Kidney epithelial cell (primary cell): ENCODE measurements around the gene NBEAL2. TPM values are rescaled to one million over a fixed set of nuclear protein-coding genes. Genes with fewer than 3 reads are reported as not detected.

ENCODE experiments used
- DNase-seq: peaks from one replicate; pipeline ENCODE4 v3.0.0-alpha.2; 2010; ENCODE audit warnings: low read depth
- H3K27me3 ChIP-seq: 2 replicates; pipeline ENCODE4 v1.6.0; 2011; ENCODE audit warnings: low read length; ENCODE audit not compliant: control insufficient read depth, insufficient read depth
- H3K36me3 ChIP-seq: 2 replicates; pipeline ENCODE4 v1.5.1; 2011; ENCODE audit warnings: low read length; ENCODE audit not compliant: control insufficient read depth, insufficient read depth
- H3K4me3 ChIP-seq: 2 replicates; pipeline ENCODE4 v1.5.1; 2011; ENCODE audit warnings: low read depth, mild to moderate bottlenecking, control low read depth, low read length
- CTCF ChIP-seq: IDR thresholded peaks from 2 replicates; pipeline ENCODE4 v1.5.1; 2011; ENCODE audit warnings: mild to moderate bottlenecking, moderate library complexity, low read length, control low read depth, inconsistent platforms; ENCODE audit not compliant: insufficient read depth, poor library complexity, severe bottlenecking
- total RNA-seq: library from RNA; depleted of rRNA; stranded (reverse); fragments of >200 nt; gene quantifications from 2 replicates; pipeline ENCODE4 v1.2.3, GENCODE V29; 2015

Gene NBEAL2
- total RNA-seq, 1 donor from 2014 or later = 37.5 TPM

- Histone ChIP-seq H3K36me3 (no peaks in the 10 kb centered on the region), H3K4me3 (no peak overlapping the region), H3K27me3 (no peaks in the 10 kb centered on the region)
- TF ChIP-seq CTCF = no peak
- no peak for DNase-seq
These were observed 7.7 kb upstream of the NBEAL2 start for GRCh38 chr3:46971742-46972141.

- no peak for DNase-seq
- no peaks in the 10 kb centered on the region for H3K27me3 ChIP-seq
- no peak overlapping the region for H3K4me3 ChIP-seq
- H3K36me3 ChIP-seq = no peaks in the 10 kb centered on the region
- no peak for TF ChIP-seq CTCF
These were observed 7.1 kb upstream of the NBEAL2 start for GRCh38 chr3:46972396-46972795.

DNA sequence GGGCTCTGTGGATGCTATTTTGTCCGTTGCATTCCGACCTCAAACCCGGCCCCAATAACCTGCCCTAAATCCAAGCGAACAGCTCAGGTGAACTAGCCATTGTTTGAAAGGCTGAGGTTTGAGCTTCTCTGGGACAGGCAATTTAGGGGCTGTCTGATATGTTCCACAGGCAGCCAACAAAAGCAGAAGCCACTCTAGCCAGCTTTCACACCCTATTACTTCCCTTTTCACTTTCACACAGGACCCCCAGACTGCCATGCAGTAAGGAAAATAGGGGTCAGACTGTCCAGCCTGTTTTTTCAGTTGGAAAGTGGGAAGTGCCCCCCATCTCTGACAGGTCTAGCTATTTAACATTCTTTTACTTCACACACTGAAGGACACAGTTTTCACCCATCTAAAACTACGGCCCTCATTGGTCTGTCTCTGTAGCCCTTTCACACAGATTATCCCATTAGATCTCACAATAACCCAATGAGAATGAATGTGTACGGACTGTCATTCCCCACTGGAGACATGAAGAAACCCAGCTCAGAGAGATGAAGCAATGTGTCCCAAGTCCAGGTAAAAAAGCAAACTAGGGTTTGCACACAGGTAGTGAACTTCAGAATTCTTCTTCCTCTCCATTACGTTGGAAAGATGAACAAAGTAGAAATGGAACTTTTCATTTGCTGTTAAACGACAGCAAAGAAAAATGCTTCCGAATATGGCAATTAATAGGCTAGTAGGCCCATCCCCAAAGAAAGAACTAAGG lies 4.9 kb upstream of the NBEAL2 start:
- Histone ChIP-seq H3K4me3 (no peak overlapping the region), H3K27me3 (no peaks in the 10 kb centered on the region), H3K36me3 (no peaks in the 10 kb centered on the region)
- DNase-seq = no peak
- no peak for TF ChIP-seq CTCF

- Histone ChIP-seq H3K27me3 (no peaks in the 10 kb centered on the region), H3K36me3 (no peaks in the 10 kb centered on the region), H3K4me3 (peak within 1 kb of the TSS; percentile 56)
- peak; percentile 99 for DNase-seq
- no peak for TF ChIP-seq CTCF
These were observed 2.9 kb upstream of the NBEAL2 start, which contains the start of gene CCDC12 for GRCh38 chr3:46976326-46977190. Gene CCDC12 (minus strand): TSS chr3:46976745. CDS start chr3:46976732, 13 bp downstream.

- H3K27me3 ChIP-seq = no peaks in the 10 kb centered on the region
- DNase-seq = no peak
- no peak for TF ChIP-seq CTCF
- H3K36me3 ChIP-seq = no peaks in the 10 kb centered on the region
- H3K4me3 ChIP-seq = no peak overlapping the region
These were observed 1.7 kb upstream of the NBEAL2 start for GRCh38 chr3:46977811-46978195.
